HG03196 (cell line): ENCODE measurements around the gene HS3ST5.

Source experiments
- ATAC-seq: cut with Tn5 transposase; IDR thresholded peaks from one replicate; pipeline ENCODE4 v1.9.1; 2021; ENCODE audit not compliant: unreplicated experiment

The HS3ST5 gene

GRCh38 chr6:114202389-114202788 lies 140.4 kb downstream of the HS3ST5 start:
- ATAC-seq: no peak

DNA sequence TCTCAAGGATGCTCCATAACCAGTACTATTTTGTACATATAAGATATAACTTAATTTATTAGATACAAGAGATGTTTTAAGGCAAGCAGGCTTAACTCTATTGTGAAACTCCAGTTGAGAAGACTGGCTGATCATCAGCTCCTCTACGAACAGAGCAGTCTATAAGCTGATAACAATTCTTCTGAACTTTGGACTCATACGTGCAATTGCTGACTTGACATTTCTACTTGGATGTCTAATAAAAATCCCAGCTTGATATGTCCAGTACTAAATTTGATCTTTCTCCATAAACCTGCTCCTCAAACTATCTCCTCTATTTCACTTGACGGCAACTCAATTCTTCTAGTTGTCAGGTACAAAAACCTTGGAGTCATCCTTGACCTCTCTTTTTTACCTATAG lies 141.9 kb downstream of the HS3ST5 start:
- no peak for ATAC-seq

DNA sequence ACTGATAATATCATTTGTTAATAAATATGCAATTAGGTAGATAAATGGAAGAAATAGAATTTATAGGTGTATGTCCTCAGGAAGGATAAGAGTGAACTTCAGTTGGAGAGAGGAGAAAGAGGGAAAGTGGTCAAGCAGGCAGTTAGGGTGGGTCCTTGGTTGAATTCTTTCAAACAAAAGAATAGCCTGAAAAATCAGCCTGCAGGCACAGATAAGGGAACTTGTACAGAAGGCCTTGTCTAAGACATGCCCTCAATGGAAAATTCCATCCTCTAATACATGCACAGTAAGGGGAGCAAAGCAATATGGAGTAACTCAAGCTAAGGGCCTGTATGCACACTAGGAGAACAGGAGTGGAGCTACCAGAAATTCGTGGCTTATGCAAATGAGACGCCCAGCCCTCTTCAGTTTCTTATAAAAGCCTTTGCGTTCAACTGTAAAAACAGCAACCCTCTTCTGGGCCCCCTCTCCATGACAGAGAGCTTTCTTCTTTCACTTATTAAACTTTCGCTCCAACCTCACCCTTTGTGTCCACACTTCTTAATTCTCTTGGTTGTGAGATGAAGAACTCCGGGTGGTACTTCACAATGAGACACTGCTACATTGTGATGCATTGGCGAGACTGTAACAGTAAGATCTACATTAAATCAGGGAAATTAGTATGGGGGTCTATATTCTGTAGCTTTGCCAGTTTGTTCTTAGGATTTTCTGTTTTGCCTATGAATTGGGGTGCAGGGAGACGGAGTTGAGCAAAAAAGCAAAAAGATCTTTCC lies 147.0 kb downstream of the HS3ST5 start:
- ATAC-seq: no peak

DNA sequence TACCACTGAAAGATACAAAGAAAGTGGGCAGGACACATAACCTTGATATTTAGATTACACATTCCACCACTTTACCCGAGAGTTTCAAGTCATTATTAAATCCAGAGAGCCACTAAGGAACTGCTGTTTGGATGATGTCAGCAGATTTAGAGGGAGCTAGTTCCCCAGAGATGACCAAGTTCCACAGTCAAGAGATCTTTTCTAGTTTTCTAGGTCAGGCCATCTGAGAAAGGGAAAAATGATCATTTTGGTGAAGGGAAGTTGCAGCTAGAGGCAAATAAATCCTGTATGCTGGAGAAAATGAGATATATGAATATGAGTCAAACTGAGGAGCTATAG lies 147.8 kb downstream of the HS3ST5 start:
- ATAC-seq: no peak

GRCh38 chr6:114194362-114195026 lies 148.3 kb downstream of the HS3ST5 start:
- ATAC-seq: no peak

GRCh38 chr6:114187563-114187962 lies 155.3 kb downstream of the HS3ST5 start:
- no peak for ATAC-seq

GRCh38 chr6:114181664-114182063 lies 161.2 kb downstream of the HS3ST5 start:
- no peak for ATAC-seq

DNA sequence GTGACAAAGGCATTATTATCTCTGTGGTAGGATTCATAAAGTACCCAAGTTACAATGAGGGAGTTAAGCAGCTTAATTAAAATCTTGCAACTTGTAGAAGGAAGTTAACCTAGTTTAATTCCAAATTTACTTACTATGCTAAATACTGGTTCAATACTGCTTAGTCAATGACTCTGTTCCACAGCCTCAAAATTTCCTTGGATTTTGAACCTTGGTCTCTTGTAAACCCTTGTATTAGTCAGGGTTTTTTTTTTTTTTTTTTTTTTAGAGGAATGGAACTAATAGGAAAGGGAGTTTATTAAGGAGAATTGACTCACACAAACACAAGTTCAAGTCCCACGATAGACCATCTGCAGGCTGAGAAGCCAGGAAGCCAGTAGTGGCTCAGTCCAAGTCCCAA lies 163.4 kb downstream of the HS3ST5 start:
- no peak for ATAC-seq

DNA sequence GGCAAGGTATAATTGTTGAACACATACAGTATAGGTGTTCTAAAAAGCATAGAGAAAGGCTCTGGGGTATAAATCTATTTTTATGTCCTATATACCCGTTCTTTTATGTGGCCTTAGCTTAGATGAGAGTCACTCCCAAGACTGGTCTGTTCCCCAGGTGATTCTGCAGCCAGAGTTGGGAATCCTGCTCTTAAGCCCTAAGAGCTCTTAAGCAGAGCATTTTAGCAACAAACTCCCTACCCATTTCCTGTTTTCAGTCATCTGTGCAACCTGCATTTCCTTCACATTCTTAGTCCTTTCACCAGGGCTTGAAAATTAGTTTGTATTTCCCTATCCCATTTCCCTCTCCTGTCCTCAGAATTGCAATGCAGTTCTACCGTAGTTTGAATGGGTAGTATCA lies 166.1 kb downstream of the HS3ST5 start:
- ATAC-seq: no peak

DNA sequence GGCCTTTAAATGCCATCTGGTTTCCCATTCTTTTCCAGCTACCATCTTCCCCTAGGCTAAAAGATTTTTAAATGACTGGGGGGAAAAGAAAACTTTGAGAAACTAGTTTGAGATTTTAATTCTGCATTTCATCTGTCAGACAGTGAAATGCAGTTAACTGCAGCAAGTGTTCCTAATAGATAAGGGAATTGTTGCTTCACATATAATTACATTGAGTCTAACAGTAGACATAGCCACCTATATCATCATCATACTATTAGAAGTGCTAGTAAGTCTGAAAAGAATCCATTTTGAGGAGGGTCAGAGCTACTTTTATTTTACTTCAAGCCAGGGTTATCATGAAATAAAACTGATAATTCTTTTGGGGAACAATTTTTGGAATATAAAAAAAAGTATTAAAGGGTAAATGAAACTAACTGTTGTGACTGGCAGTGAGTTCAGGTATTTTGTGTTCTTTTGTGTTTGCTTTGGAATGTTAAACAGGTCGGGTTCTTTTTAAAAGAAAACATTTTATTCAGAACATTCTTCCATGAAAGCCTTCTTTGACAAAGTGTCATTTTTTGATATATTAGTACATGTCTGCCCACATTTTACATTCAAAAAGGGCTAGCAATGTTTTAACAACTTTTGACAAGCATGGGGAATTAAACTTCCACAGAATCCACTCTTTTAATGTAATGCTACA lies 170.1 kb downstream of the HS3ST5 start:
- ATAC-seq: no peak

- no peak for ATAC-seq
Measured at GRCh38 chr6:114171473-114171872, 171.3 kb downstream of the HS3ST5 start.

DNA sequence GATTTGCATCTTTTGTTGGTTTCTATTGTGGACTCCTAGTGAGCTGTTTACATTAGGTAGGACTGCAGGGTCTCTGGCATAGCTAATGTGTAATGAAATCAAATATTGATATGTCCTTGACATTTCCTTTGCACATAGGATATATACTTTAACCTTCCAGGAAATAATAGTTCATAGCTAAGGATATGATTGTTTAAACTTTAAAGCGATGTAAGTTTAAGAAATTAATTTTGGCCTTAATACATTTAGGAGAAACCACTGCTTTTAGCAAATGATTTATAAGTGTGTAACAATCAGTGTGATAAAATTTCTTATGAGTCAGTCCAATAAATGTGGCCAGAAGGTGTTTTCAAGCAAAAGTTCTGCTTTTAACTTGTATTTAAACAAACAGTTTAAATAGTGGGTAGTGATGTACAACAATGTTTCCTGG lies 171.8 kb downstream of the HS3ST5 start:
- ATAC-seq: no peak

GRCh38 chr6:114170372-114170771 lies 172.5 kb downstream of the HS3ST5 start:
- no peak for ATAC-seq

DNA sequence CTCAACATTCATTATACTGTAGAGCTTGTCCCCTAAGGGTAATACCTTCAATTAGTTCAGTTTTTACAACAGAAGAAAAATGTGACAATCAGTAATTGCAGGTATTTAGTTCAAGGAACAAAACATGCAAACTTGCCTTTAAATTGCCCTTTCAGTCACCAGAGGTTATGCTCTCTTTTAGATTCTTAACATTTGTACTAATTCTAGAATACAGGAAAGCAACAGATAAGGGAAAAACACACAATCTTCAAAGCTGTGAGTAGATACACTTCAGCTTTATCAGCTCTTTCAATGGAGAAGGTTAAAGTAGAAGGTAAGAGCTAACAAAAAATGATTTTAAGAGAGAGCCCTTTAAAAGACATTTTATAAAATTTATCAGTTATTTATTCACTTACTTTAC lies 173.1 kb downstream of the HS3ST5 start:
- no peak for ATAC-seq

- ATAC-seq: no peak
Measured at GRCh38 chr6:114167583-114168576, 174.9 kb downstream of the HS3ST5 start.

GRCh38 chr6:114164207-114164606 lies 178.6 kb downstream of the HS3ST5 start:
- ATAC-seq: no peak

GRCh38 chr6:114162691-114163347 lies 180.0 kb downstream of the HS3ST5 start:
- no peak for ATAC-seq

DNA sequence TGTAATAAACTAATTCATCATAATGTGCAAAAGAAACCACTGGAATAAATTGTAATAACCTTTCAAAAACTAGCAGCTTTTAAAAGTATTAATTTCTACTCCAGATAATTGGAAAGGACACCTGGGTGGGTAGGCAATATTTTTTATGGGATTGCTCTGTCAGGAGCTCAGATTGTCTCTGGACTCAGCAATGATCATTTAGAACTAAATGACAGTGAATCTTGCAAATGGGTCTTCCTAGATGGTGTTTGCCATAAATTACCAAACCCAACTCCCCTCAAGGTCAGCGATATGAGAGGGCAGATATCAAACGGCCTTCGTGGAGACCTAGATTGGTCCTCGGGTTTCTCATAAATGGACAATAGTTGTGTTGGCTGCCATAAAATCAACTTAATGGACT lies 181.9 kb downstream of the HS3ST5 start:
- no peak for ATAC-seq

DNA sequence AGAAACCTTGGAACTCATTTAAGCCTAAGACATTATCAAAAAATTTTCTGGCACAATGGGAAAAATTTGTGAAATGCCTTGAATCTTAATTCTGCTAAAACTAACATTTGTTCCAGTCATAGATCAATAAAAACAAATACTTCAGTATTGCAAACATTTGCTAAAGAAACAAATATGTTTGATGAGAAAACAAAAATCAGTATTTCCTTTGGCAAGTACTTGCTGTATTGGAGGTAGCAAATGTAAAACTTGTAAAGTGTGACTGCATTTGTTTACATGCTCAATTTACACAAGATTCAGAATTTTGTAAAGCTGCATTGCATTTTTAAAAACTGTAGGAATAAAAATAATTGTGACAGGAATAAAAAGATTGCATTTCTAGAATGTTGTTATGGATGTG lies 183.1 kb downstream of the HS3ST5 start:
- no peak for ATAC-seq
